ENCODE results near the gene LAMA1.
"Not testable (repeated sequence)": the region's sequence is repeated elsewhere in the genome, so short reads cannot be mapped to it uniquely, and the experiment has no call there.

Gene LAMA1

DNA sequence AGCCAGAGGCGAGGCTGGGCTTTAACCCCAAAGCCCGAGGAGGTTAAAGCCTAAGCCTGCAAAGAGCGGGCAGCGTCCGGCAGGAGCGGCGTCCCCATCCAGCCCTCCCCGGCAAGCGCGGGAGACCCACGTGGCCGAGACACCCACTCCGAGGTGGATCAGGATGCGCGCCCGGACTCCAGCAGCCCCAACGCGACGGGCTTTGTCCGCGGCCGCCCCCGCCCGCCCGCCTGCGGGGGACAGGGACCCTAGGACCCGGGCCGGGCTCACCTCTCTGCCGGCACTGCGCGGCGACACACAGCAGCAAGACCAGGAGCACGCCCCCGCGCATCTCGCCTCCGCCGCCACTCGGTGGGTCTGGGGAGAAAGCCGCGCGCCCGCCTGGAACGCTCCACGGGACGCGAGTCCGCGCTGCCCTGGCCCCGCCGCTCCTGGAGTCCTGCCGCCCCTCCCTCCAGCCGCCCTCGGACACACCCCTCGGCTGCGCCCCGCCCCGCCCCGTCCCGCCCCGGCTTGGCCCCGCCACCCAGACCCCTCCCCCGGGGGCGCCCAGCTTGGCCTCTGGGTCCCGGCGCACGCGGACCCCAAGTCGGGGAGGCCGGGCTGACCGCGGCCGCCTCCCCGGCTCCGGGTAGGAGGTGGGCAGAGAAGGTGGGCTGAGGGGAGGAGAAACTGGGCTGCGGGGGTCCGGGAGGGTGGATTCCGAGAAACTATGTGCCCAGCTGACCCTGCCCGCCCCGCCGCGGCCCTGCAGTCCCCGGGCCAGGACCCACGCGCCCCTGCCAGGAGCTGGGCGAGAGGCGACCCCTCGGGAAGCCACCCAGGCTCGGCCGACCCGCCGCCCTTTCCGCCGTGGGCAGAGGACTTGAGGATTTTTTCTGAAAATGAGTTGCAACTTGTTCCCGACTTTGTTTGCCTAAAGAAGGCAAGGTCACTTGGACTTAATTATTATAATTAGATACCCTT is at the start of gene LAMA1:
TSS of gene LAMA1 (minus strand) at position 408 of the 966 bp plus-strand sequence. CDS start at position 331, 77 bp downstream.
- DNase-seq = peak in 6 of 10 donors; percentile 8 to 87 (median 24)
- intact Hi-C loops (cut with DNase I) = no loop called here

DNA sequence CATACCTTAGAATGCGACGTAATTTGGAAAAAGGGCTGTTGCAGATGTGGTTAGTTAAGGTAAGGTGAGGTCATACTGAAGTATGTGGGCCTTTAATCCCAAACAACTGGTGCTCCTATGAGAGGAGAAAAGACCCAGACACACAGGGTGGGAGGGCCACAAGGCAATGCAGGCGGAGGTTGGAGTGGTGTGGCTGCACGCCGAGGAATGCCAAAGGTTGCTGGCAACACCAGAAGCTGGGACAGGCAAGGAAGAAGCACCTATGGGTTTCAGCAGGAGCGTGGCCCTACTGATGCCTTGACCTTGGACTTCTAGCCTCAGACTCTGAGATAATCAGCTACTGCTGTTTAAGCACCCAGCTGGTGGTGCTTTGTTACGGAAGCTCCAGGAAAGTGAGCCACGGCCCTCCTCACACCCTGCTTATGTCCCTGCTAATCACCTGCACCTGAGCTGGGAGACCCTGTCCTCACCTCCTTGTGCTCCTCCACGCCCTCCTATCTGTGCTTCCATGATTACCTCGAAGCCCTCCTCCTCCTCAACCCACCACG is 48.3 kb upstream of the LAMA1 start:
- intact Hi-C loops (cut with DNase I) = no loop called here
- DNase-seq = no peak

GRCh38 chr18:7164323-7165004 is 46.9 kb upstream of the LAMA1 start:
- intact Hi-C loops (cut with DNase I) = no loop called here
- peak in 5 of 10 donors; percentile 25 to 89 (median 39) for DNase-seq

DNA sequence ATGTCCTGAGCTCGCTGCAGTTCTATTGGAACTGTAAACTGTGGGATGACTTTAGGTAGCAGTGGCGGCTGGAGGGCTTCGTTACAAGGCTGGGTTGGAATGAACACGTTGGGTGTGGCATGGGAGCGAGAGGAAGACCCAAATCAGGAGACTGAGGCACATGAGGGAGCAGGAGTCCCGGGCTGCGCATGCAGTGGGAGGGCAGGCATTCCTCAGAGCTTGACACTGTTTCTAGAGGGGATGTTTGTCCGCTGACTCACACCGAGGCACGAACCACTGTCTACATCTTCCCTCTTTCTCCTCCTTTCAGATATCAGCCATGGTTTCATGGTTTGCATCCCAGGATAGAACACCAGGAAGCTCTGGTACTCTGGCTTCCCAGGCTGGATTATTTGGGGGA is 40.6 kb upstream of the LAMA1 start:
- intact Hi-C loops (cut with DNase I) = no loop called here
- DNase-seq = no peak

DNA sequence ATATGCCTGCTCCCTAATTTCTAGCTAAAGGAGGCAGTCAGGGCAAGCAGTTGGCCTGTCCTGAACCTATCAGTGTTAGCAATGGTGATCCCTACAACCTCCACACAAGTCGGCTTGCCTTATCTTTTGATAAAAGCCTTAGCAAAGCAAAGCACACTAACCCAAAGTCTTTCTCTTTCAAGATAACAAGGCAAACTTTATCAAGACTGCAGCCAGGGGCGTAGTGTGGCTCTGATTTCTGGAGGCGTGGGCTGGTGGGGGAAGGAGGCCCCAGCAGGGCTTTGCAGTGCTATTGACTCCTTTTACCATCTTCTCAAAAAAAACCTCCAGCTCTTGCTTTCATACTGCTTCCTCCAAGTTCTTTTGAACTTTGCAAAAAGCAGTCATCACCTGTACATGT is 40.2 kb upstream of the LAMA1 start:
- no peak for DNase-seq
- intact Hi-C loops (cut with DNase I) = no loop called here

- no peak for DNase-seq
- intact Hi-C loops (cut with DNase I) = no loop called here
Observed at GRCh38 chr18:7155887-7156286, 38.3 kb upstream of the LAMA1 start.

DNA sequence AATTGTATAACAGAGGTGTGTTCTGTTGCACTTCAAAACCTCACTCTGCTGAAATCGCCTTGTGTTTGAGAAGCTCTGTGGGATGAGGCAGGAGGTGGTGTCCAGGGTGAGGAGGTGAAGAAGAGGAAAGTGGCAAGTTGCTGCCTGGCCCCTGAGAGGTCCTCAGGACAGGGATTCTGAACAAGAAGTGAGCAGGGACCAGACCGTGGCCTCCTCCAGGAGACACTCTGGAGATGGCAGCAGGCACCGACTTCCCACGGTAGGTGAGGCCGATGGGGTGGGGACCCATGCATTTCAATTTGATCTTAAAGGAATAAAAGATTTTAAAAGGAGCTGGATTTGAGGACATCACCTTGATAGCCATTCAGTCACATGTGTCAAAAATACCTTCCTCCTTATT is 37.5 kb upstream of the LAMA1 start:
- intact Hi-C loops (cut with DNase I) = no loop called here
- peak in 1 of 10 donors; percentile 57 for DNase-seq

DNA sequence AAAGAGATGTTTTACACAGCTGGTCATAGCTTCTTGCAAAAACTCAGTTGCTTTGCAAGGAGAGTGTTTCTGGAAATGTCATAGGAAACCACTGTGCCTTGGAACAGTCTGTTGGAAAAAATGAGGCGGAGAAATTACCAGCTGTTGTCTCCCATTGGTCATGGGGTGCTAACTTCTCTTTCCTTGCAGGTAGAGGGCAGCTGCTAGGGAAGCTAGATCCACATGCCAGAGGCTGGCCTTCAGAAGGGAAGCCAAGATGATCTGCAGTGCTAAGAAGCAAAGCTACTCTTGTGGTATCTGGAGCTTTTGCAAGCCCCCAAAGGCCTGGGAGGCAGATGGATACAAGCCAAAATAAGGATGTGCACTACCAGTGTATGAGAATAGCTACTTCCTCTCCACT is 34.8 kb upstream of the LAMA1 start:
- intact Hi-C loops (cut with DNase I) = no loop called here
- peak in 1 of 10 donors; percentile 2 for DNase-seq

DNA sequence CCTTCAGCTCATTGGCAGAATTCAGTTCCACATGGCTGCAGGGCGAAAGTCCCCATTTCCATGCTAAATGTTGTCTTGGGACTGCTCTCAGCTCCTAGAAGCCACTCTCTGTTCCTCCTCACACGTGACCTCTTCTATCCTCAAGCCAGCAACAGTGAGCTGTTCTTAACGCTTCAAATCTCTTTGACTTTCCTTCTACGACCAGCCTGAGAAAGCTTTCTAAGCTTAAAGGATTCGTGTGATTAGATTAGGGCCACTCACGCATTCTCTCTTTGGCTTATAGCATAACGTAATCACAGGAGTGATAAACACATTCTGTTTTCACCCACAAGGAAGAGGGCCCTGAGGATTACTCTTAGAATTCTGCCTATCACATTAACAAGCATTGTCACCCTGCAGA is 29.8 kb upstream of the LAMA1 start:
- no peak for DNase-seq
- intact Hi-C loops (cut with DNase I) = no loop called here

- intact Hi-C loops (cut with DNase I) = no loop called here
Observed at GRCh38 chr18:7146067-7146466, 28.5 kb upstream of the LAMA1 start.

GRCh38 chr18:7144921-7145320 is 27.3 kb upstream of the LAMA1 start:
- intact Hi-C loops (cut with DNase I) = not testable (repeated sequence)
- peak in 1 of 10 donors; percentile 69 for DNase-seq

More at GRCh38 chr18:7146067-7146466, 28.5 kb upstream of the LAMA1 start:
- no peak for DNase-seq

GRCh38 chr18:7141287-7141686 is 23.7 kb upstream of the LAMA1 start:
- intact Hi-C loops (cut with DNase I) = no loop called here
- no peak for DNase-seq

GRCh38 chr18:7139409-7139808 is 21.8 kb upstream of the LAMA1 start:
- DNase-seq = no peak
- intact Hi-C loops (cut with DNase I) = no loop called here

- intact Hi-C loops (cut with DNase I) = no loop called here
- no peak for DNase-seq
Observed at GRCh38 chr18:7133181-7133580, 15.6 kb upstream of the LAMA1 start.

GRCh38 chr18:7132356-7133150 is 15.0 kb upstream of the LAMA1 start:
- intact Hi-C loops (cut with DNase I) = no loop called here

DNA sequence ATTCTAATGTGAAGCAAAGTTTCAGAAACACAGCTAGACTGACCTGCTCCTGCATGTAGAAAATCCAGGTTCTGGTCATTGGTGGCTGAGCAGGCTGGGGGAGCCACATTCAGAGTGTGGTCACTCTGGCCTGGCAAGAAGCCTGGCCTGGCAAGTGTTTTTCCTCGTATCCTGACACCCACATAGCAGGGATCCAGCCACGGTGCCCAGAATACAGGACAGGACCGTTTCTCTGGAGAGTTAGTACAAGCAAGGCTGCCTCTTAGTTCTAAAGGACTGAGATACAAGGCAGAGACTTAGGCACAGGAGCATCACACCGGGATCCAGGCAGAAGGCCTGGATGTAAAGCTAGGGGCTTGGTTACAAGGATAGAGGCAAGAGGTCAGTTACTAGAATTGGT is 4.8 kb upstream of the LAMA1 start:
- intact Hi-C loops (cut with DNase I) = no loop called here
- no peak for DNase-seq

More at GRCh38 chr18:7132356-7133150, 15.0 kb upstream of the LAMA1 start:
- no peak for DNase-seq

- intact Hi-C loops (cut with DNase I) = no loop called here
Observed at GRCh38 chr18:7116792-7117389, 706 bp downstream of the LAMA1 start.

DNA sequence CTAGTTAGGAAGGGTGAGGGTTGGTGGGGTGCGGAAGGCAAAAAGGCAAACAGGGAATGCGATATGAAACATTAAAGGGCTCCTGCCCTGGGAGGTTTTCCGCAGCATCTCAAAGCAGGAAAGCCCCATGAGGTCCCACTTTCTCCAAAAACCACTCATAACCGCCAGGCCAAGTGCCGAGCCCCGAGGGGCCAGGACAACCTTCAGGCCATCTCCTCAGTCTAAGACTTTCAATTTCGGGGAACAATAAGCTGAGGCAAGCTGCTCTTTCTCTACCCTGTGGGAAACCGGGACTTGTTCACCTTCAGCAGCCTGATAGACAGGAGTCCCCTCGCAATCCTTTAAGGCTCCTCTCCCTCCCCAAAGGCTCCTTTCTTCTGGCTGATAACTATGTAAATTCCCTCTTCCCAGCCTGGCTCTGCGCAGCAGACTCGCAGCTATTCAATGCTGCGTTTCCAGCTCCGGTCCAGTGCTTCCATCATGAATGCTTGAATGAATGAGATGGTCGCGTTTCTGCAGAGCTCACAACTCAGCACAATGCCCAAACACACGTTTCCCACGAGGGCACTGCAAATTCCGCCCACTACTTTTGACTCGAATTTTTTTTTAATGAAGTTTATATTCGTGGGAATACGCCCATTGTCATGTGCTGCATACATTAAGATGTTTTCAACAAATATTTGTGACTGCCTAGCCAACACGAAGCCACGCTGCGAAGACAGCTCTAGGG is 1.4 kb downstream of the LAMA1 start:
- DNase-seq = no peak
- intact Hi-C loops (cut with DNase I) = no loop called here

More at GRCh38 chr18:7116792-7117389, 706 bp downstream of the LAMA1 start:
- DNase-seq = peak in 4 of 10 donors; percentile 12 to 73 (median 50)

GRCh38 chr18:7112936-7113335 is 4.7 kb downstream of the LAMA1 start:
- DNase-seq = no peak
- intact Hi-C loops (cut with DNase I) = no loop called here
